Measurements from ENCODE around the gene C19orf33. TPM values are rescaled to one million over a fixed set of nuclear protein-coding genes. Genes with fewer than 3 reads are reported as not detected.

Gene C19orf33
- total RNA-seq, 1 experiment from 2014 or later, result not detected

- ChIA-PET POLR2A (ENCODE audit: low non-redundant PET) (interaction anchor here (0.5 kb wide), 1 partner anchor 153 kb away, joined by 3 read pairs; no protein-coding TSS in a partner anchor), CTCF (no interaction called here)
- no TSS peak for BruUV-seq (replicated peaks)
- intact Hi-C loops (cut with micrococcal nuclease; ENCODE audit: unreplicated experiment), result no loop called here
- Histone ChIP-seq H3K36me3 (ENCODE audit: insufficient read depth, low read length, poor library complexity, severe bottlenecking) (no peaks in the 10 kb centered on the region), H3K4me1 (ENCODE audit: insufficient read depth, low read length, poor library complexity, severe bottlenecking) (peaks cover 6% of the 10 kb centered on the region), H3K27me3 (replicated peaks; ENCODE audit: insufficient read depth, low read depth, low read length, poor library complexity) (no peaks in the 10 kb centered on the region), H3K9me3 (ENCODE audit: low read depth, low read length, poor library complexity, severe bottlenecking) (no peaks in the 10 kb centered on the region), H3K4me3 (ENCODE audit: low read depth, low read length, poor library complexity, severe bottlenecking) (no peak overlapping the region), H3K27ac (ENCODE audit: low read depth, low read length, poor library complexity, severe bottlenecking) (no peak overlapping the region)
- no peak for DNase-seq (ENCODE audit: low spot score)
- TF ChIP-seq EZH2 (IDR thresholded peaks at IDR 0.05; ENCODE audit: borderline replicate concordance, low read depth, low read length, poor library complexity, severe bottlenecking) (no peak), CTCF (conservative IDR thresholded peaks at IDR 0.05; ENCODE audit: low read depth, low read length) (no peak)
Observed at GRCh38 chr19:38267761-38268483, 36.1 kb upstream of the C19orf33 start.

- no peak for TF ChIP-seq CTCF (conservative IDR thresholded peaks at IDR 0.05; ENCODE audit: low read depth, low read length)
- TF ChIP-seq EZH2 (IDR thresholded peaks at IDR 0.05; ENCODE audit: borderline replicate concordance, low read depth, low read length, poor library complexity, severe bottlenecking), result no peak
- intact Hi-C loops (cut with micrococcal nuclease; ENCODE audit: unreplicated experiment), result no loop called here
- ChIA-PET POLR2A (ENCODE audit: low non-redundant PET) (interaction anchor here (0.6 kb wide), 1 partner anchor 121 kb away, joined by 6 read pairs; no protein-coding TSS in a partner anchor), CTCF (no interaction called here)
- no peak for DNase-seq (ENCODE audit: low spot score)
- no peaks in the 10 kb centered on the region for H3K36me3 ChIP-seq (ENCODE audit: insufficient read depth, low read length, poor library complexity, severe bottlenecking)
- BruUV-seq (replicated peaks), result no TSS peak
- H3K27me3 ChIP-seq (replicated peaks; ENCODE audit: insufficient read depth, low read depth, low read length, poor library complexity), result no peaks in the 10 kb centered on the region
- H3K27ac ChIP-seq (ENCODE audit: low read depth, low read length, poor library complexity, severe bottlenecking), result no peak overlapping the region
- no peaks in the 10 kb centered on the region for H3K9me3 ChIP-seq (ENCODE audit: low read depth, low read length, poor library complexity, severe bottlenecking)
- peaks cover 5% of the 10 kb centered on the region for H3K4me1 ChIP-seq (ENCODE audit: insufficient read depth, low read length, poor library complexity, severe bottlenecking)
- no peak overlapping the region for H3K4me3 ChIP-seq (ENCODE audit: low read depth, low read length, poor library complexity, severe bottlenecking)
Observed at GRCh38 chr19:38268539-38268938, 35.5 kb upstream of the C19orf33 start.

GRCh38 chr19:38270587-38271167 is 33.4 kb upstream of the C19orf33 start:
- POLR2A ChIA-PET (ENCODE audit: low non-redundant PET), result no interaction called here
- no peaks in the 10 kb centered on the region for H3K36me3 ChIP-seq (ENCODE audit: insufficient read depth, low read length, poor library complexity, severe bottlenecking)
- H3K4me1 ChIP-seq (ENCODE audit: insufficient read depth, low read length, poor library complexity, severe bottlenecking), result no peaks in the 10 kb centered on the region
- no peak for TF ChIP-seq EZH2 (IDR thresholded peaks at IDR 0.05; ENCODE audit: borderline replicate concordance, low read depth, low read length, poor library complexity, severe bottlenecking)
- no peak for TF ChIP-seq CTCF (conservative IDR thresholded peaks at IDR 0.05; ENCODE audit: low read depth, low read length)
- no peaks in the 10 kb centered on the region for H3K27me3 ChIP-seq (replicated peaks; ENCODE audit: insufficient read depth, low read depth, low read length, poor library complexity)
- DNase-seq (ENCODE audit: low spot score), result no peak
- no peak overlapping the region for H3K27ac ChIP-seq (ENCODE audit: low read depth, low read length, poor library complexity, severe bottlenecking)
- intact Hi-C loops (cut with micrococcal nuclease; ENCODE audit: unreplicated experiment), result no loop called here
- no peak overlapping the region for H3K4me3 ChIP-seq (ENCODE audit: low read depth, low read length, poor library complexity, severe bottlenecking)
- CTCF ChIA-PET, result no interaction called here
- no TSS peak for BruUV-seq (replicated peaks)
- H3K9me3 ChIP-seq (ENCODE audit: low read depth, low read length, poor library complexity, severe bottlenecking), result no peaks in the 10 kb centered on the region

All from A673 (cell line).